ENCODE data around the gene BAD. TPM values are rescaled to one million over a fixed set of nuclear protein-coding genes. Genes with fewer than 3 reads are reported as not detected.
A peak's percentile ranks its signal among the peaks of the same experiment; 100 is the strongest.
"Not testable (repeated sequence)": the region's sequence is repeated elsewhere in the genome, so short reads cannot be mapped to it uniquely, and the experiment has no call there.

BAD gene
- polyA plus RNA-seq, 5 donors = 38.7 to 87.5 (median 51.3) TPM

DNA sequence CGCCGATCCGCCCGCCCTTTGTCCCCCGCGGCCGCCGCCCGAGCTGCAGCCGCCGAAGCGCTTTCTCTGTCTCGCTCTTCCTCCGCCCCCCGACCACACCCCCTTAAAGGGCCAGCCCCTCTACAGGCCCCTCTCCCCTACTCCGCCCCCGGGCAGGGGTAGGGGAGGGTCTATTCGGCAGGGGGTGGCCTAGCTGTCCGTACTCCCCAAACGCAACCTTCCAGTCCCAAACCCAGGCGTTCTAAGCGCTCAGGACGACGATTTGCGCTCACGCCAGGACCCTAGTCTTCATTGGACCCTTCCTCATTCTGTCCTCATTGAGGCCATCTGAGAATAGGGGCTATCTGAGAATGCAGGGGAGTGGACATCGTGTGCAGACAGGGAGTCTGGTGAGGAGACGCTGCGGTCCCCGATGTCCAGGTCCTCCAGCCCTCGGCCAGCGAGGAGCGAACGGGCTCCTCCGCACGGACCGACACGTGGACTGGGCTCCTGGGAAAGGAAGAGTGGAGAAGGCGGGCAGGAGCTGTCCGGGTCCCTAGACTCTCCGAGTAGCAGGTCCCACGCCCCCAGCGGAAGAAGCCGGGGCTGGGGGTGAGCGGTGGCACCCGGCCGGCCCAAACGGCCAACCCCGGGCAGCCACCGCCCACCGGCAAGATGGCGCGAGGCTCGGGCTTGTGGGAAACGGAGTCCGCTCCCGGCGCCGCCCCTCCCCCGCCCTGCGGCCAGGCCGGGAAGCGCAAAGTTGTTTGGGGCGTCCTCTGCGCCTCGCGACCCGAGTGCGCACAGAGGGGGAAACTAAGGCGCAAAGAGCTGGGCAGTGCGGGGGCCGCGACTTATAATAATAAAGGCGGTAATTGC lies 37.4 kb downstream of the BAD start, which contains the start of gene PPP1R14B:
TSS of gene PPP1R14B (minus strand) at position 73 of the 858 bp plus-strand sequence. CDS start 270 bp downstream, outside the sequence.
- peak; percentile 81 for DNase-seq

DNA sequence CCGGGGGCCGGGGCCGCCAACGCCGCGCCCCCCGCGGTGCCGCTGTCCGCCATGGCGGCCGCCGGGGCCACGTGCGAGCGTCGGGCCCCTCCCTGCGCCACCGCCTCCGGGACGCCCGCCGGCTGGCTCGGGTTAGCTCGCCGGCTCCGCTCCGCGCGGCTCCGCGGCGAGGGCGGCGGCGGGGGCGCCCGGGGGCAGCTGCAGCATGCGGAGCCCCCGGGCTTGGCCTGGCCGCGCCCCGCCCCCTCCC lies 37.9 kb downstream of the BAD start:
- DNase-seq = not testable (repeated sequence)

DNA sequence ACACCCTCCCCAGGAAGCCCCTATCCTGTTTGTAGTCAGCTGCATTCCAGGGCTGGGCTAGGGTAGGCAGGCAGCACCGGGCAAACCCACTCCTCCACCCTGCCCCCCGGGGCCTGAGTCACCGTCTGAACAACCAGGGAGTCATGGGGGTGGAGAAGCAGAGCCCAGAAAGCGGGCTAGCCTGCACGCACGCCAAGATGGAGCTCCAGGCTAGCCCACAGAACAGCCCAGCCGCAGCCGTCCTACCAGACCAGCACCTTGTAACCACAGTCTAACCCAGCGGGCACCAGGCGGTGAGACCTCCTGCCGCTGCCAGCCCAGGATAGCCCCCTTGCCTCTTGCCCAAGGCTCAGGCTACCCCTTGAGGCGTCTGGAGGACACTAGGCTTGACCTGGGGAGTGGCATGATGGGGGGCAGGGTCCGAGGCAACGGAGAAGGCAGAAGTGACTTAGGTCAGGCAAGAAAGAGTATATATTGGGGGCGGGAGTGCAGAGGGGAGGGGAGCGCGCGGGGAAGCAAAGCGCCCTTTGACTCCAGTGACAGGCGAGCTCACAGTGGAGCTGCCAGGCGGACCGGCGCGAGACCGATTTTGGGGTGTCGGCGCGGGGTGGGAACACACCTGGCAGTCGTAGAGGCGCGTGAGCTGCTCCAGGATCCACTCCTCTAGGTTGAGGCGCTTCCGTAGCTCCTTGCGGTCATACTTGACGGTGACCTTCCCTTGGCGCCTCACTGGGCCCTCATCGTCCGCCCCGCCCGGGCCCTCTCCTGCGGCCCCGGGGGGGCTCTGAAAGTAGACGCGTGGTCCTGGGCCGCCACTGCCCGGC lies 38.5 kb downstream of the BAD start:
- no peak for DNase-seq

DNA sequence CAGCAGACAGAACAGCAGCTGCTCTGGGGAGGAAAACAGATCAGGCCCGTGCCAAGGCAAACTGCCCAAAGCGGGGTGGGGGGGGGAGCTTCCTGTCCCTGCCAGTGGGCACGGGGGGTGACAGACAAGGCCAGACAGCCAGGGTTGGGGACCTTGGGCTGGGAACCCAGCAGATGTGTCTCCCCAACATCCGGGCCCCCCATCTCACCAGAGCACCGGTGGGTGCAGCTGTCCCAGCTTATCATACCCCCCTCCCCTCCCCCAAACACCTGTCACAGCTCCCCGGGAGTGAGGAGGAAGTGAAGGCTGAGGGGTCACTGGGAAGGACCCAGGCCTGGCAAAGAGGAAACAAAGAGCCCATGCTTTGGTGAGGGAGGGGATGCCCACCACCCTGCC lies 39.1 kb downstream of the BAD start:
- no peak for DNase-seq

DNA sequence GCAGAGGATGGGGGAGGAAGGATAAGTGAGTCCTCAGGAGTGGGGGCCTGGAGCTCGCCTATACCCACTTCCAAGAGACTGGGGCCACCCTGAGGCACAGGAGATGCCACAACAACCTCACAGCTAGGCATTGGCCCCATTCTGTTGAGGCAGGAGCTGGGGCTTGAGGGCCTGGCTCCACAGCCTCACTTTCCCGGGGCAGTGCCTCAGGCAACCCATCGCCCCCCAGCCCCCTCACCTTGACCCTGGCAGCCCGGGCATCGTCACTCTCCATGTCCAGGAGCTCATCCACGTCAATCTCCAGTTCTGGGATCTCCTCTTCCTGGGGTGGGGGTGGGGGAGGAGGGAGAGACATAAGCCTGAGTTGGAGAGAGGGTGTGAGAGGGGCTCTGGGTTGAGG lies 39.5 kb downstream of the BAD start:
- DNase-seq = no peak

DNA sequence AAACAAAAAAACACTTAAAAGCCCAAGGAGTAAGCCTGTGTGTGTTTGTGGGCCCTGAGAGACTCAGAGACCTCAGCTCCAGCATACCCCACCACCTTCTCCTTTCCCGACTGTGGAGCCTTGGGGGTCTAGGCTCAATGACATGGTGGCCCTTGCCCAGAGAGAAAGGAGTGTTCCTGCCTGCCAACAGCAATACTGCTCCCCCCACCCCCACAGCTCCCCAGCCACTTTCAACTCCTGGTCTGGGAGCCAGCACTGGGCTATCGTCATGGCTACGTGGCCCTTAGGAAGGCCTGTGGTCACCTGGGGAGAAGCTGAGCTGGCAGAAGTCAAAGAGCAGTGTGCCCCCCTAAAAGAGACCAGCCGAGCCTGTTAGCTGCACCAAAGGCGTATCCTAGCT lies 40.4 kb downstream of the BAD start:
- no peak for DNase-seq

DNA sequence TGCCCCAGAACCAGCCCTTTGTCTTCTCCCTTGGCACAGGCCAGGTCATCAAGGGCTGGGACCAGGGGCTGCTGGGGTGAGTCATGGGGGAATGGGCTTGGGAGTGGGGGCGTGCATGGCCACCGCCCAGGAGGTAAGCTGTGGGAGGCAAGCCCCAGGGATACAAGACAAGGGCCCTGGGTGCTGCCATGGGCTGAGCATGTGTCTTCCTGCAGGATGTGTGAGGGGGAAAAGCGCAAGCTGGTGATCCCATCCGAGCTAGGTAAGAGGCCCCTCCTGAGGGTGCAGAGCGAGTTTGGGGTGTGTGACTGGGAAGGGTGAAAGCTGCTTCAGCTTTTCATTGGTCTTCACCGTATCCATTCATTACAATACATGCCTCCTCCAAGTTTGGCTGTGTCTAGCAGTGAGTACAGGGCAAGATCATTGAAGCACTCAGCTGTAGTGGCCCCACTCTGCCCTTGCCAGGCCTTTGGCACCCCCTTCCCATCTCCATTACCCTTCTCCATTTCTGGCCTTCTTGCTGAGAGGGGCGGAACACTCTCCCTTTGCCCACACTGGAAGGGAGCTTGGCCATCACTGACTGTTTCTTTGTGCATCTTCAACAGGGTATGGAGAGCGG lies 41.1 kb downstream of the BAD start:
- no peak for DNase-seq

DNA sequence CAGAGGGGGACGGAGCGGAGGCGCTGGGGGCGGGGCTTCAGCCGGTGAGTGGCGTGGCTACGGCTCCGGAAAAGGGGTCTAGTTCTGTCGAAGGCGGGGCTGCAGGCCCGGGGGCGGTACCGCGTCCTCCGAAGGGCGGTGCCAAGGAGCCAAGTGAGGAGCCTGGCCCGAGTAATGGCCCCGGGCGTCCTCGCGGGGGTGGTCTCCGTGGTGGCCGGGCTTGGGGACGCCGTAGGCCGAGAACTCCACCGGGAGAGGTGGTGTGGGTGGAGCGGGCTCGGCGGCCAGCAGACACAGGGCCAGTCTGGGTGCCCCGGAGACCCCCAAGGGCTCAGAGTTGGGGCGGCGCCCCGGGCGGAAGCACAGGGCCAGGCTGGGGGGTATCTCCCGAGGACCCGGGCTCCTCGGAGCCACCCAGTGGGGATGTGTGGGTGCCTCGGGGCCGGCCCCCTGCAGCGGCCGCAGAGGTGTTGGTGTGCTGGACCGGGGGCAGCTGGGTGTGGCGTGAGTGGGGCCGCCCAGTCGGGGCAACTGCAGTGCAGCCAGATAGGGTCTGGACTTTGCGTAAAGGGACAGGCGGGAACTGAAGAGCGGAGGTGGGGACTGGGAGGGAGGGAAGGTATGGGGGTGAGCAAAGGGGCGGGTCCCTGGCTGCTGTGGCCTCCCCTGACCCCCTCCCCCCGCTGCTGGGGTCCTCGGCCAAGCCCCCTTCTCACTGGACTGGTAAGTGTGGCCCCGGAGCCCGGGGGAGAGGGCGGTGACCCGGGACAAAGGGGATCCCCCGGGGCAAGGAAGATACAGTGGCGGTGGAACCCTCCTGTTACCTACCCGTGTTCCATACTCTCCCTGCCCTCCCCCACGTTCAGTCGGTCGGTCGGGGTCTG lies 42.7 kb downstream of the BAD start:
- DNase-seq = no peak

DNA sequence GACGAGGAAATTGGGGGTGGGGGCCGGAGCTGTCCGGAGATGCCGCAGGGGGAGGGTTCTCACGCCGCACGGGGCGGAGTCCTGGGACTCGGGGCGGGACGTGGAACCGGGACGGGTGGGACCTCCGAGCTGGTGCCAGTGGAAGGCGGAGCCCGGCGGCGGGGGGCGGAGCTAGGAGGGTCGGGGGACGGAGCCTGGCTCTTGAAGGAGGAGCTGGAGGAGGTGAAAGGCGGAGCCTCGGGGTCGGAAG lies 43.3 kb downstream of the BAD start:
- peak; percentile 100 for DNase-seq

DNA sequence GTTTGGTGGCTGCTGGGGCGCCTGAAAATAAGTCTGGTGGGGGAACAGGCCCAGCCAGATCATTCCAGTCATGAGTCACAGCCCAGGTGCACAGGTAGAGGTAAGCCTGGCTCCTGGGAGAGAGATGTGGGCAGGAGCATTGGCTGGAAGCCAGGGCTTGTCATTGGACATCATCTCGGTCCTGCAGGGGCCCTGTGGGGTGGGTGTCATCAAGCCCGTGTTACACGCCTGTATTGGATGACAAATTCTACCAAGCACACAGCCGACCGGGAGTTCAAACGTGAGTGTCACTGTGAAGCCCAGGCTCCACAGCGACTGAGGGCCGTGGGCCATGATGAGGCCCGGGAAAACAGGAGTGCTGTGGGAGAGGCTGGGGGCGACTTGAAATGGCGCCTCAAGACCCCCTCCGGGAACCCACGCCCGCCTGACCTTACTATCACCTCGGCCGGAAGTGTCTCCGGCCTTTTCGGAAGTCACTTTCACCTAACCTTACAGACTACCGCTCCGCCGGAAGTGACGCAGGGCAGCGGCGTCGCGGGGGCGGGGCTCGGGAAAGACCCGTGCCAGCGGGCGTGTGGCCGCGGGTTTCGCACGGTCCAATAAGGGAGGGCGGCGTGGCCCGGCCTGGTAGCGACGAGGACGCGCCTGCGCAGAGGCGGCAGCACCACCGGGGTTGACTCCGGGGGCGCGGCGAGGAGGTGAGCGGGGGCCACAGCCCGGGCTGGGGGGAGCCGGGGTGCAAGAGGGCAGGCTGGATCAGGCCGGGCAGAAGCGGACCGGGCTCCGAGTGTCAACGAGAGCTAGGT lies 43.8 kb downstream of the BAD start, which contains the start of gene FKBP2:
TSS of gene FKBP2 (plus strand) at position 661 of the 806 bp plus-strand sequence. CDS start 1,293 bp downstream, outside the sequence.
- peak; percentile 98 to 99 for DNase-seq

DNA sequence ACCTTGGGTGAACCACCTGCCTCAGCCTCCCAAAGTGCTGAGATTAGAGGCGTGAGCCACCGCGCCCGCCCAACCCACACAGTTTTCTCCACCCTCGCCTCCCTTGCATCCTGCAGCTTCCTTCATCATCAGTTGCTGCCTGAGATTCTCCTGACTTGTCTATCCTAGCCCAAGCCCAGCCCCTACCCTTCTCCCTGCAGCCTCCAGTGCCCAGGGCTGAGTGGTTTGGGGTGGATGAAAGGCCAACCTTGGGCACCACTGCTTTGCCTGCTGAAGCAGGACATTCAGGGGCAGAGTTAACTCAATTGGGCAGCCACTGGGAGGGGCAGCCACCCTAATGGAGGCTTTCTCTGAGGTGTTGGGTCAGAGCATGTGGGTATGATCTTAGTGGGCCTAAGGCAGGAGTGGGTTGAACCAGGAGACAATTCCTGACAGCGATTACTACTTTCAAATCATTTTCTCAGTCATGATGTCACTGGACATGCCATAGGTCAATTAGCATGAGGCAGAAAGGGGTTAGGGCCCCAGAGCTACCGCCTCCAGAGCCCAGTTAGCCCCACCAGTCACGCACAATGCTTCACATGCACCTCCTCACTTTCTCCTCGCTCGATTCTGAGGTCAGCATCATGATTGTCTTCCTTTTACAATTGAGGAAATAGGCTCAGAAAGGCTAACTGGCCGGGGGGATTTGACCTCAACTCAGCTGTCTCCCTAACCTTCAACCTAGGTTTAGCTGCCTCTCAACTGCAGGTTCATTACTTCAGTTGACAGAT lies 44.6 kb downstream of the BAD start:
- no peak for DNase-seq

DNA sequence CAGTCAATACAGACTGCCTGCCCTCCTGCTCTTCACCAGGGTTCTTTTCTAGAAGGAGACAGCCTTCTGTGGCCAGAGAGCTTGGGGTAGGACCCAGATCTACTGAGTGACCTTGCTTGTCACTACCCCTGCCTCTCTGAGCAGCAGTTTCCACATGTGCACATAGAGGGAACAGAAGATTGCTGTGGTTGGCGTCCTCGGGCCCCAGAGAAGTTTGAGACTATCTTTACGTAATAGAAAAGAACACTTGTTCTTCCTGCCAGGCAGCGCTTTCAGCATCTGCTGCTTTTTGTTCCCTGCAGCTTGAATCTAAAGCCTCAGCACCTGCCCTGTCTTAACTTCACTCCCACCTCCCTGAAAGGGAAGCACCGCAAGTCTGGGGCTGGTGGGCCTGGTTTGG lies 45.5 kb downstream of the BAD start:
- no peak for DNase-seq

DNA sequence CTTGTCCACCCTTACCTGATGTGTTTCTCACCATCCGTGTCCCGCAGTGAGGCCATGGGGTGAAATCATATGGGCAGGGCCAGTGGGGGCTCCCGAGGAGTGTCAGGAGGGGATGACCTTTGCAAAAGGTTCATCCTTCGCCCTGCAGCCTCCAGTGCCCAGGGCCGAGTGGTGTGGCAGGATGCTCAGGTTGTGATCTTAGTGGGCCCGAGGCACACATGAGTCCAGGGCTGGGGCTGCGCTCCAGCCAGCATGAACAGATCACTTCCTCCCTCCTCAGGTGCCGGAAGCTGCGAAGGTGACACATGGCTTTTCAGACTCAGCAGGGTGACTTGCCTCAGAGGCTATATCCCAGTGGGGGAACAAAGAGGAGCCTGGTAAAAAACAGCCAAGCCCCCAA lies 46.4 kb downstream of the BAD start:
- DNase-seq = no peak

DNA sequence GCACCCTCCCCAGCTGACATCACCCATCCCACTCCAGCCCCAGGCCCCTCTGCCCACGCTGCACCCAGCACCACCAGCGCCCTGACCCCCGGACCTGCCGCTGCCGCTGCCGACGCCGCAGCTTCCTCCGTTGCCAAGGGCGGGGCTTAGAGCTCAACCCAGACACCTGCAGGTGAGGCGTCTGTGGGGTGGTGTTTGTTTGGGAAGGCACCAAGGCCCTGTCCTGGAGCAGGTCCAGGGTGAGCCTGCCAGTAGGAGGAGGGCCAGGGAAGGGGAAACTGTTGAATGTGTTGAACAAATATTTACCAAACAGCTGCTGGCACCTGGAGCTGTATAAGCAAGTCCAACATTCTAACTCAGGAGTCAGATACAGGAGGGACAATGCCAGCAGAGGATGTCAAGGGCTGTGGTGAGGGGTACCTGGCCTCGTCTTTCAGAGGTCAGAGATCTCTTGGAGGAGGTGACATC lies 46.9 kb downstream of the BAD start:
- DNase-seq = no peak

DNA sequence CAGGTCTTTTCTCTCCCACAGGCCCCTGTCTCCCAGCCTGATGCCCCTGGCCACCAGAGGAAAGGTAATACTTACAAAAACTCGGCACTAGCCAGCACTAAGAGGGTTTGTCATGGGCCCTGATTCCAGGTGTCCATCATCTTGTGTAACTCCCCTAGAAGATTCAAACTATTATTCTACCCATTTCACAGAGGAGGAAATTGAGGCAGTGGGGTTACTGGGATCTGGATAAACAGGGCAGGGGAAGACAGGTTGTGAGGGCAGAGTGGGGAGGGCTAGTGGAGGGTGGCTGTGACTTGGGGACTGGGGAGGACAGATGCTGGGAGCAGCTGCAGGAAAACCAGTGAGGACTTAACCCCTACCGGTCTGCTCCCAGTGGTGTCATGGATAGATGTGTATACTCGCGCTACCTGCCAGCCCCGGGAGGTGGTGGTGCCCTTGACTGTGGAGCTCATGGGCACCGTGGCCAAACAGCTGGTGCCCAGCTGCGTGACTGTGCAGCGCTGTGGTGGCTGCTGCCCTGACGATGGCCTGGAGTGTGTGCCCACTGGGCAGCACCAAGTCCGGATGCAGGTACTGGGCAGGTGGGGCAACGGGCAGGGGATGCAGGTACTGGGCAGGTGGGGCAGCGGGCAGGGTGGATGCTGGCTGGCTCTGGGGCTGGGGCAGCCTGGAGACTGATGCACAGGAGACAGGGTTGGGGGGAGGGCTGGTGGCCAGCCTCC lies 48.9 kb downstream of the BAD start:
- DNase-seq = no peak

DNA sequence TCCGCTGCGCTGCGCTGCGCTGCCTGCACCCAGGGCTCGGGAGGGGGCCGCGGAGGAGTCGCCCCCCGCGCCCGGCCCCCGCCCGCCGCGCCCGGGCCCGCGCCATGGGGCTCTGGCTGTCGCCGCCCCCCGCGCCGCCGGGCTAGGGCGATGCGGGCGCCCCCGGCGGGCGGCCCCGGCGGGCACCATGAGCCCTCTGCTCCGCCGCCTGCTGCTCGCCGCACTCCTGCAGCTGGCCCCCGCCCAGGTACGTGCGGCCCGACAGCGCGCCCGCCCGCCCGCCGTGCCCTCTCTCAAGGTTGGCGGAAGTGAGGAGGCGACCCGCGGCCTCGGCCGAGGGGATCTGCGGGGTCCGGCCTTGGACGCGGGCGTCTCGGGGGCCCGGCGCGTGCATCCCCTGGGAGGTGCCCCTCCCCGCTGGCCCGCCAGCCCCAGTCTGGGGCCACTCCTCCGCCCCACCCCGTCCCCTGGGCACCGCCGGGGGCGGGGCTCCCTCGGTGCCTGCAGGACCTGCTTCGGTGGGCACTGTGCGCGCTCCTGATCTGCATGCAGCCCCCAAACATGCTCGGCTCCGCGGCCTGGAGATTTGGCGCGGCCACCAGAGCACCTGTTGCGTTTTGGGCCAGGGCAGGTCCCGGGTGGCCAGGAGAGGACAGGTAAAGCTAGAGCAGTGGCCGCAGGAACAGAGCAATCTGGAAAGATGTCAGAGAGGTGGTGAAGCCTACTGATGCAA lies 49.7 kb downstream of the BAD start:
- DNase-seq = no peak

DNA sequence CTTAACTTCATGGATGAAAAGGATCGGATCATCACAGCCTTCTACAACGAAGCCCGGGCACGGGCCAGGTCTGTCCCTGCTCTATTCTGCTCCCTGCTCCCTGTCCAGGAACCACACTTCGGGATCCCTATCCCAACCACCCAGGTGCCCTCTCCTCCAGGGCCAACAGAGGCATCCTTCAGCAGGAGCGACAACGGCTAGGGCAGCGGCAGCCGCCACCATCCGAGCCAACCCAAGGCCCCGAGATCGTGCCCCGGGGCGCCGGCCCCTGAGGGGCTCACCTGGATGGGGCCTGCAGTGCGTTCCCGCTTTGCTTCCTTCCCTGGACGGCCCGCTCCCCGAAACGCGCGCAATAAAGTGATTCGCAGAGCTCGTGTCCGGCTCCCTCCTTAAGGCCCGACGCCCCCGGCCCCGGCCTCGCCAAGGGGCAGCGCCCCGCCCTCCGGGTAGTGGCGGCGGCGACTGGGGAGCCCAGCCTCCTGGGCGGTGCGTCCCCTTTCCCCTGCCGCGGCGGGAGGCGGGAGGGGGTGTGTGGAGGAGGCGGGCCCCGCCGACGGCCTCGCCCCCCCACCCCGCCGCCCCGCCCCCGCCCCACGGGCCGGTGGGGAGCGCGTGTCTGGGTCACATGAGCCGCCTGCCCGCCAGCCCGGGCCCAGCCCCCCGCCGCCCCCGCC lies 50.4 kb downstream of the BAD start, which contains the start of gene VEGFB:
TSS of gene VEGFB (plus strand) at position 672 of the 674 bp plus-strand sequence. CDS start 250 bp downstream, outside the sequence.
- no peak for DNase-seq

DNA sequence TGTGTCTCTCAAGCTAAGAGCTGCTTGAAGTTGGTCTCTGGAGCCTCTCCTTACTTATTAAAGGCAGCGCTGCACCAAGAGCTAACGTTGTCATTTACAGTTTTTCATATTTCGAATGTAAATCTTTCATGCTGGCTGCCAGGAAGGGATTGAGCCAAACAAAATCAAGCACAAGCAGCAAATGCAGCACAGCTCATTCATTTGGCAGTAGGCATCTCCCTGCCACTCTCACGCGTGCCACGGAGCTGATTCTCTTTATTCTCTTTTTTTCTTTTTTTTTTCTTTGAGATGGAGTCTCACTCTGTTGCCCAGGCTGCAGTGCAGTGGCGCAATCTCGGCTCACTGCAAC lies 51.5 kb downstream of the BAD start:
- DNase-seq = no peak
